CD4-positive, alpha-beta T cell (primary cell): ENCODE measurements around the gene SNX33. TPM values are rescaled to one million over a fixed set of nuclear protein-coding genes. Genes with fewer than 3 reads are reported as not detected.
"Not testable (repeated sequence)": the region's sequence is repeated elsewhere in the genome, so short reads cannot be mapped to it uniquely, and the experiment has no call there.

ENCODE experiments used
- ATAC-seq: fragments of 200-7000 bp; cut with Tn5 transposase; one replicate; pipeline ENCODE4 v1.10.0; 2022; ENCODE audit warnings: mild to moderate bottlenecking; ENCODE audit not compliant: poor library complexity
- CTCF ChIA-PET: fragments of 350-600 bp; sonication (Branson Sonifier 250); formaldehyde crosslinking; loops from one replicate; lab custom pipeline; 2021; ENCODE audit warnings: antibody characterized with exemption, inconsistent platforms; lab: Charles Lee
- POLR2A ChIA-PET: fragments of 350-600 bp; sonication (Branson Sonifier 250); formaldehyde crosslinking; loops from one replicate; lab custom pipeline; 2021; ENCODE audit warnings: antibody characterized with exemption, inconsistent platforms; lab: Charles Lee
- DNase-seq, 14 experiments: peaks; one replicate each; pipeline ENCODE4 v3.0.0-alpha.2; 2013 to 2020; ENCODE audit warnings: mixed read lengths in 2 of 14
- H3K27ac ChIP-seq, 2 donors: one replicate each; pipeline versions ENCODE4 v1.5.1 to v1.7.0; 2013; ENCODE audit warnings: low read length in 2 of 2, low read depth in 1 of 2, mild to moderate bottlenecking in 1 of 2
- H3K27me3 ChIP-seq, 2 experiments: 1 replicate in 1 of 2; 2 replicates in 1 of 2; pipeline versions ENCODE4 v1.6.1 to v1.7.0; 2013; ENCODE audit warnings: low read length in 2 of 2, control low read depth in 1 of 2, mild to moderate bottlenecking in 1 of 2, moderate library complexity in 1 of 2; ENCODE audit not compliant: insufficient read depth in 2 of 2, control insufficient read depth in 1 of 2
- H3K36me3 ChIP-seq: one replicate; pipeline ENCODE4 v1.6.1; 2013; ENCODE audit warnings: low read length, control low read depth; ENCODE audit not compliant: insufficient read depth
- H3K4me1 ChIP-seq: one replicate; pipeline ENCODE4 v1.6.1; 2013; ENCODE audit warnings: low read length, control low read depth; ENCODE audit not compliant: insufficient read depth
- H3K4me3 ChIP-seq: one replicate; pipeline ENCODE4 v1.5.1; 2013; ENCODE audit warnings: mild to moderate bottlenecking, low read length, moderate library complexity
- H3K9me3 ChIP-seq, 2 experiments: 1 replicate in 1 of 2; 2 replicates in 1 of 2; pipeline versions ENCODE4 v1.6.1 to v1.7.0; 2013; ENCODE audit warnings: low read length in 2 of 2, mild to moderate bottlenecking in 2 of 2, control low read depth in 1 of 2, moderate library complexity in 1 of 2; ENCODE audit not compliant: control insufficient read depth in 1 of 2, insufficient read depth in 1 of 2
- H3K27ac Mint-ChIP-seq: one replicate; pipeline ENCODE4 v1.8.0; 2020; ENCODE audit warnings: mixed read lengths
- H3K27me3 Mint-ChIP-seq: one replicate; pipeline ENCODE4 v1.8.0; 2021; ENCODE audit warnings: mixed read lengths
- H3K36me3 Mint-ChIP-seq: one replicate; pipeline ENCODE4 v1.8.0; 2021; ENCODE audit warnings: low read depth, mixed read lengths
- H3K4me1 Mint-ChIP-seq: one replicate; pipeline ENCODE4 v1.8.0; 2021; ENCODE audit warnings: low read depth, mixed read lengths
- H3K4me3 Mint-ChIP-seq: one replicate; pipeline ENCODE4 v1.8.0; 2020; ENCODE audit warnings: mild to moderate bottlenecking, mixed read lengths
- H3K9me3 Mint-ChIP-seq: one replicate; pipeline ENCODE4 v1.8.0; 2020; ENCODE audit warnings: mixed read lengths
- CTCF ChIP-seq: fragments of 200-600 bp; IDR thresholded peaks from one replicate; pipeline ENCODE4 v1.8.0; 2022; ENCODE audit warnings: antibody characterized with exemption, mild to moderate bottlenecking
- intact Hi-C, 2 experiments: fragments of 100-400 bp; cut with DNase I in 1 of 2; cut with micrococcal nuclease in 1 of 2; formaldehyde crosslinking; loops; one replicate each; pipeline versions ENCODE4 v1.15.1 to v1.9.0; 2023 to 2025; cut with DNase I, micrococcal nuclease
- total RNA-seq, 174 experiments: library from RNA in 2 of 174; stranded (reverse) in 2 of 174; gene quantifications; one replicate each; pipeline ENCODE4 v1.2.3 and lab custom pipeline; 2021 to 2026

SNX33 gene
- total RNA-seq, 2 experiments from 2014 or later, result 0.59 to 0.82 TPM

GRCh38 chr15:75625542-75626347 lies 22.0 kb upstream of the SNX33 start, which contains the start of gene SNUPN:
Gene SNUPN, minus strand, starts transcription at chr15:75625725. Its CDS starts 4,674 bp downstream, at chr15:75621051.
- Mint-ChIP-seq H3K4me1 (peaks cover 29% of the 10 kb centered on the region), H3K36me3 (peaks cover 25% of the 10 kb centered on the region), H3K9me3 (no peaks in the 10 kb centered on the region), H3K27me3 (no peaks in the 10 kb centered on the region), H3K4me3 (peak within 1 kb of the TSS; percentile 92), H3K27ac (peak within 1 kb of the TSS; percentile 90)
- ATAC-seq (peak; percentile 92), DNase-seq (peak; percentile 86 to 97 (median 92))
- H3K4me3 ChIP-seq, result peak within 1 kb of the TSS; percentile 100
- ChIA-PET CTCF (interaction anchor here (1.1 to 2.6 kb wide), 4 partner anchors 14 to 171 kb away, joined by 3 to 18 read pairs (median 7); partner anchors contain the start of genes IMP3 and PTPN9), POLR2A (interaction anchor here (0.6 to 4.4 kb wide), 18 partner anchors 9 to 631 kb away, joined by 3 to 231 read pairs (median 6); partner anchors contain the start of genes C15orf39, IMP3, MAN2C1 and PPCDC)
- H3K27ac ChIP-seq, result peak within 1 kb of the TSS; percentile 95
- no peaks in the 10 kb centered on the region for H3K27me3 ChIP-seq
- peaks cover under 1% of the 10 kb centered on the region for H3K36me3 ChIP-seq
- TF ChIP-seq CTCF, result no peak
- intact Hi-C loops, result loop anchor here (1.0 to 10.0 kb wide), 12 partner anchors 15 to 1799 kb away; partner anchors contain the start of genes IMP3 (in 2 of the 2), COX5A (in 1 of the 2), HMG20A (in 1 of the 2) and MAN2C1 (in 1 of the 2)
- no peaks in the 10 kb centered on the region for H3K9me3 ChIP-seq
- H3K4me1 ChIP-seq, result peaks cover 31% of the 10 kb centered on the region

GRCh38 chr15:75631935-75632334 lies 15.8 kb upstream of the SNX33 start:
- Histone ChIP-seq H3K27me3 (no peaks in the 10 kb centered on the region), H3K27ac (no peak overlapping the region), H3K36me3 (peaks cover under 1% of the 10 kb centered on the region), H3K4me1 (peaks cover 10% of the 10 kb centered on the region), H3K4me3 (no peak overlapping the region), H3K9me3 (no peaks in the 10 kb centered on the region)
- Mint-ChIP-seq H3K36me3 (no peaks in the 10 kb centered on the region), H3K4me3 (no peak overlapping the region), H3K4me1 (peaks cover under 1% of the 10 kb centered on the region), H3K27me3 (no peaks in the 10 kb centered on the region), H3K27ac (no peak overlapping the region), H3K9me3 (no peaks in the 10 kb centered on the region)
- ATAC-seq, result no peak
- no peak for TF ChIP-seq CTCF
- CTCF ChIA-PET, result no interaction called here
- intact Hi-C loops, result no loop called here
- POLR2A ChIA-PET, result interaction anchor here (0.8 kb wide), 1 partner anchor 180 kb away, joined by 3 read pairs; the partner anchor contains the start of gene SIN3A
- DNase-seq, result no peak

GRCh38 chr15:75633922-75634321 lies 13.8 kb upstream of the SNX33 start:
- H3K4me1 Mint-ChIP-seq, result peaks cover 21% of the 10 kb centered on the region
- H3K27me3 Mint-ChIP-seq, DNase-seq, POLR2A ChIA-PET, ATAC-seq, H3K4me3 ChIP-seq, intact Hi-C loops, CTCF ChIA-PET, H3K27ac Mint-ChIP-seq, H3K9me3 Mint-ChIP-seq, H3K9me3 ChIP-seq, H3K4me3 Mint-ChIP-seq, H3K27ac ChIP-seq, H3K27me3 ChIP-seq: not testable (repeated sequence)
- H3K4me1 ChIP-seq, result peaks cover 29% of the 10 kb centered on the region
- H3K36me3 ChIP-seq, result peaks cover 16% of the 10 kb centered on the region
- H3K36me3 Mint-ChIP-seq, result peaks cover 18% of the 10 kb centered on the region
